Right lobe of liver (tissue), 4 donors: Measurements from ENCODE around the gene RNF150.

Experiments used
- CTCF ChIP-seq, 4 donors: fragments of 200-600 bp in 3 of 4; fragments of 450-650 bp in 1 of 4; IDR thresholded peaks; one replicate each; pipeline versions ENCODE4 v1.5.1 to v1.8.0; 2016 to 2022; ENCODE audit warnings: antibody characterized with exemption in 4 of 4, mild to moderate bottlenecking in 2 of 4
- POLR2A ChIP-seq: fragments of 450-650 bp; IDR thresholded peaks from one replicate; pipeline ENCODE4 v1.6.1; 2017; ENCODE audit warnings: antibody characterized with exemption, mild to moderate bottlenecking
- donor health status: DM: no; HTN: no; CAD: no.
- donor health status: DM: no; HTN: no; CAD: no.
- donor health status: DM: no; HTN: yes; CAD: no.

GRCh38 chr4:141074098-141074878, 59.0 kb downstream of the RNF150 start:
- no peak for TF ChIP-seq CTCF (IDR thresholded peaks at IDR 0.05)
- TF ChIP-seq POLR2A = no peak
